Endothelial cell (in vitro differentiated cells): ENCODE data around the gene CACNA1H. TPM values are rescaled to one million over a fixed set of nuclear protein-coding genes. Genes with fewer than 3 reads are reported as not detected.
"Not testable (repeated sequence)": the region's sequence is repeated elsewhere in the genome, so short reads cannot be mapped to it uniquely, and the experiment has no call there.

Experiments
- DNase-seq: peaks from one replicate; pipeline ENCODE4 v3.0.0; 2021; ENCODE audit warnings: low spot score
- H3K27ac Mint-ChIP-seq: one replicate; pipeline ENCODE4 v1.8.0; 2021; ENCODE audit warnings: mixed read lengths, inconsistent platforms; ENCODE audit not compliant: unreplicated experiment
- H3K27me3 Mint-ChIP-seq: one replicate; pipeline ENCODE4 v1.8.0; 2021; ENCODE audit warnings: mild to moderate bottlenecking, moderate library complexity, mixed read lengths, inconsistent platforms; ENCODE audit not compliant: unreplicated experiment
- H3K36me3 Mint-ChIP-seq: one replicate; pipeline ENCODE4 v1.8.0; 2021; ENCODE audit warnings: mild to moderate bottlenecking, low read depth, mixed read lengths, inconsistent platforms; ENCODE audit not compliant: unreplicated experiment
- H3K4me1 Mint-ChIP-seq: one replicate; pipeline ENCODE4 v1.8.0; 2021; ENCODE audit warnings: mild to moderate bottlenecking, mixed read lengths, inconsistent platforms; ENCODE audit not compliant: unreplicated experiment
- H3K4me3 Mint-ChIP-seq: one replicate; pipeline ENCODE4 v1.8.0; 2021; ENCODE audit warnings: mild to moderate bottlenecking, mixed read lengths, inconsistent platforms; ENCODE audit not compliant: unreplicated experiment
- H3K9me3 Mint-ChIP-seq: one replicate; pipeline ENCODE4 v1.8.0; 2021; ENCODE audit warnings: mixed read lengths, inconsistent platforms; ENCODE audit not compliant: unreplicated experiment
- total RNA-seq: library from RNA; stranded (reverse); fragmentation: NEBNext Ultra II Directional; extraction: Animal tissue kit (Norgen Biotek cat#: 25700); gene quantifications from one replicate; pipeline ENCODE4 v1.2.1, GENCODE V29; 2021; ENCODE audit not compliant: unreplicated experiment
- TF ChIP-seq, protein P1 (sequence below): fragments of 200-600 bp; sonication (generic); IDR thresholded peaks from one replicate; pipeline ENCODE4 v1.5.0; 2021; ENCODE audit warnings: antibody characterized with exemption; ENCODE audit not compliant: unreplicated experiment

Gene CACNA1H
- total RNA-seq, 1 donor from 2014 or later = 3.4 TPM

DNA sequence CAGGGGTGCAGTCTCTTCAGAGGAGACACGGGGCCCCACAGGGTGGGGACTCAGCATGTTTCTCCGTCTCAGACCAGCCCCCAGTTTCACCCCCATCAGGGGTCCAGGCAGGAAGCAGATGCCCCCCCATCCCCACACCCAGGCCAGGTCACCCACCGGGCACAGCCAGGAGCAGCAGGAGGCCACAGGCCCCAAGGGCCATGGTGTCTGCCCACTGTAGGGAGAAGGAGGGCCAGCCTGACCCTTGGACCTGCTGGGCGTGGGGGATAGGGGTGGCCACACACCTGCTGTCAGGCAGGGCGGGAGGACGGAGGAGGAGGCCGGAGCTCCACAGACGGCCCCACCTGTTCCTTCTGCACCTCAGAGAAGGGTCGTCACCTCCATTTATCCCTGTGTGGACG, 72.1 kb downstream of the CACNA1H start, which contains the start of gene TPSG1:
Gene TPSG1 (minus strand): TSS at position 218 of the 401 bp plus-strand sequence. CDS start 16 bp downstream, at position 202.
- Mint-ChIP-seq H3K27me3 (peaks cover 7% of the 10 kb centered on the region), H3K27ac (no peak within 1 kb of the TSS), H3K4me3 (no peak within 1 kb of the TSS), H3K36me3 (no peaks in the 10 kb centered on the region), H3K4me1 (no peaks in the 10 kb centered on the region), H3K9me3 (no peaks in the 10 kb centered on the region)
- DNase-seq = no peak
- TF ChIP-seq, protein P1, sequence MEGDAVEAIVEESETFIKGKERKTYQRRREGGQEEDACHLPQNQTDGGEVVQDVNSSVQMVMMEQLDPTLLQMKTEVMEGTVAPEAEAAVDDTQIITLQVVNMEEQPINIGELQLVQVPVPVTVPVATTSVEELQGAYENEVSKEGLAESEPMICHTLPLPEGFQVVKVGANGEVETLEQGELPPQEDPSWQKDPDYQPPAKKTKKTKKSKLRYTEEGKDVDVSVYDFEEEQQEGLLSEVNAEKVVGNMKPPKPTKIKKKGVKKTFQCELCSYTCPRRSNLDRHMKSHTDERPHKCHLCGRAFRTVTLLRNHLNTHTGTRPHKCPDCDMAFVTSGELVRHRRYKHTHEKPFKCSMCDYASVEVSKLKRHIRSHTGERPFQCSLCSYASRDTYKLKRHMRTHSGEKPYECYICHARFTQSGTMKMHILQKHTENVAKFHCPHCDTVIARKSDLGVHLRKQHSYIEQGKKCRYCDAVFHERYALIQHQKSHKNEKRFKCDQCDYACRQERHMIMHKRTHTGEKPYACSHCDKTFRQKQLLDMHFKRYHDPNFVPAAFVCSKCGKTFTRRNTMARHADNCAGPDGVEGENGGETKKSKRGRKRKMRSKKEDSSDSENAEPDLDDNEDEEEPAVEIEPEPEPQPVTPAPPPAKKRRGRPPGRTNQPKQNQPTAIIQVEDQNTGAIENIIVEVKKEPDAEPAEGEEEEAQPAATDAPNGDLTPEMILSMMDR = no peak

DNA sequence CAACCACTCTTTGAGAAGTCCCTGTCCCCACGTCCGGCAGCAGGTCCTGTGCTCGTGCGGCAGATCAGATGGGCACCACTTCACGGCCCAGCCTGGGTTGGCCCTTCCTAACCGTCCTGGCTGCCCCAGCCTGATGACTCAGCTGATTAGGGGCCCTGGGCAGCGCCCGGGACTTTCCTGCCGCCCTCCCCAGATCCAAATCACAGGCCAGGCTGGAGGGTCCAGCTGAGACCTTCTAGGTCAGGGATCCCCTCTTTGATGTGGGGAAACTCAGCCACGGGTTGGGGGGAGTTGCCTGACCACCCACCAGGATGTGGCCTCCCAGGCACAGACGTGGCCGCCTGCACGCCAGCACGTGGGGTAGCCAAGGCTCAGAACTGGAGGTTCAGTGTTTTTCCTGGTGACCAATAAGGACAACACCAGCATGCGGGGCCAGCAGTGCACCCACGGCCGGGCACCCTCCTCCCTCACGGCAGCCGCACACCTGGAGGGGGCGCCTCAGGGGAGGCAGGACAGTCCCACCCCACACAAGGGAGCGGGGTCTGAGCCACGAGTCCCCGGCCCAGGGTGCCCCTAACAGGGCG, 72.9 kb downstream of the CACNA1H start:
- H3K4me3 Mint-ChIP-seq, H3K9me3 Mint-ChIP-seq, DNase-seq, H3K4me1 Mint-ChIP-seq, H3K27ac Mint-ChIP-seq, H3K36me3 Mint-ChIP-seq, H3K27me3 Mint-ChIP-seq: not testable (repeated sequence)

DNA sequence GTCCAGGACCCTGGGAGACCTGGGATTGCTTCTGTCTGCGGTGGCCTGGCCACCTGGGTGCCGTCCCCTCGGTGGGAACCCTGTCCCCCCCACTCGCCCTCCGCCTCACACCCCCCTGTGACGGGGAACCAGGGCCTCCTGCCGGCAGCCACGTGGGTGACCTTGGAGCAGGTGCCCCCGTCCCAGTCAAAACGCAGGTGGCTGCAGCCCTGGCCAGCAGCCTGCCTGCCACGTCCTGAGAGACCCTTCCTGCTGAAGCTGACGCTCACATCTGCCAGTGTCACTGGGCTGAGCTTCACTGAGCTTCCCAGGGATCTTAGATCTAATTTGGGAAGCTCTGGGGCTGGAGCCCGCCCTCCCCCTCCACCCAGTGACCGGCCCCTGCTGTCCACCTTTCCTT, 73.8 kb downstream of the CACNA1H start:
- not testable (repeated sequence) for H3K9me3 Mint-ChIP-seq, H3K4me3 Mint-ChIP-seq

DNA sequence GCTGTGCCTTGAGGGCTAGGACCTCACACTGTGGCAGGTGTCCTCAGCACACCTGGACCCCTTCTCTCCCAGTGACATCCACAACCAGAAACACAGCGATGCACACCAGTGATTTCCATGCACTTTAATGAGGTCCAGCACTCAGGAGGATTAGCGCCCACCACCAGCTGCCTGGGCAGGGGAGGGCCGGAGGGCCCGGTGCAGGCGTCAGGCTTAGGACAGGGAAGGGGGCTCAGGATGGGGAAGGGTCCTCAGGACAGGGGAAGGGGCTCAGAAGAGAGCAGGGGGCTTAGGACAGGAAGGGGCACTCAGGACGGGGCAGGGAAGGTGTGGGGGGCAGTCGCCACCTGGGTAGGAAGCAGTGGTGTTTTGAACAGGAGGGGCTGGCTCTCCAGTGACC, 75.3 kb downstream of the CACNA1H start:
- not testable (repeated sequence) for H3K9me3 Mint-ChIP-seq, H3K4me3 Mint-ChIP-seq, H3K27me3 Mint-ChIP-seq, DNase-seq, H3K4me1 Mint-ChIP-seq, H3K27ac Mint-ChIP-seq, H3K36me3 Mint-ChIP-seq

More for the DNA sequence above, 73.8 kb downstream of the CACNA1H start:
- H3K36me3 Mint-ChIP-seq, H3K27ac Mint-ChIP-seq, DNase-seq, H3K27me3 Mint-ChIP-seq, H3K4me1 Mint-ChIP-seq: not testable (repeated sequence)

DNA sequence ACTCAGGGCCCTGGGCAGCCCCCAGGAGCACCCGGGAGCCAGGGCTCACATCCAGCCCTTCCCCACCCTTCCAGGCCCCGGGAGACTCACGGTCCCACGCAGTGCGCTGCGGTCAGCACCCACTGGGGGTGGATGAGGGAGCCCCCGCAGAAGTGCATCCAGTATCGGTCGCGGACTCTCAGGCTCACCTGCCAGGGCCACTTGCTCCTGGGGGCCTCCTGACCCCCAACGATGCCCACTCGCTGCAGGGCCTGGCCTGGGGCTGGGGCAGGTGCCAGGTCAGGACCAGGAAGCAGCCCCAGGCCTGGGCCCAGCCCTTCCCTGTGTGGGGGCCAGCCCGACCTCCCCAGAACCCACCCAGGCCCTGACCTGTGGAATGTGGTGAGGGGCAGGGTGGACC, 76.6 kb downstream of the CACNA1H start:
- not testable (repeated sequence) for H3K9me3 Mint-ChIP-seq, H3K4me1 Mint-ChIP-seq, H3K4me3 Mint-ChIP-seq, H3K27ac Mint-ChIP-seq, H3K27me3 Mint-ChIP-seq, DNase-seq, H3K36me3 Mint-ChIP-seq

DNA sequence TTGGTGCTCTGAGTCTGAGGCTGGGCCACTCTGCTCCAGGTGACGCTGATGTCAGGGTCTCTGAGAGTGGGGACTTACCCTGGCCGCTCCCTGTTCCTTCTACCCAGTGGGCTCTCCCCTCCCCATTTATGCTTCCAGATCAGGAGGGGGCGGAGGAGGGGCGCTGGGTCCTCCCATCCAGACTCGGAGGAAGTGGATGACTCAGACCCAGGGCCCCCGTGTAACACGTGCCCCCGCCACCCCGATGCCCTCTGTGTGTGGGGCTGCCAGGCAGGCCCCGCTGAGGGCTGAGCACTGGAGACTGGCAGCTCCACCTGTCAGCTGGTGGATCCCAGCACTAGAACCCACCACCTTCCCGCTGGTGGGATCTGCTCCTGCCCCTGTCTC, 77.2 kb downstream of the CACNA1H start, which contains the start of gene TPSB2:
Gene TPSB2 (minus strand): TSS at position 101 of the 387 bp plus-strand sequence. CDS start 233 bp downstream, outside the sequence.
- not testable (repeated sequence) for H3K4me1 Mint-ChIP-seq, H3K4me3 Mint-ChIP-seq, H3K27me3 Mint-ChIP-seq, H3K9me3 Mint-ChIP-seq, DNase-seq, H3K36me3 Mint-ChIP-seq, H3K27ac Mint-ChIP-seq

GRCh38 chr16:1230471-1231212, 77.7 kb downstream of the CACNA1H start:
- not testable (repeated sequence) for H3K9me3 Mint-ChIP-seq, DNase-seq, H3K4me1 Mint-ChIP-seq, H3K27ac Mint-ChIP-seq, H3K4me3 Mint-ChIP-seq, H3K27me3 Mint-ChIP-seq, H3K36me3 Mint-ChIP-seq

GRCh38 chr16:1231301-1231700, 78.4 kb downstream of the CACNA1H start:
- H3K4me1 Mint-ChIP-seq, H3K27me3 Mint-ChIP-seq, DNase-seq, H3K9me3 Mint-ChIP-seq, H3K4me3 Mint-ChIP-seq, H3K36me3 Mint-ChIP-seq, H3K27ac Mint-ChIP-seq: not testable (repeated sequence)

DNA sequence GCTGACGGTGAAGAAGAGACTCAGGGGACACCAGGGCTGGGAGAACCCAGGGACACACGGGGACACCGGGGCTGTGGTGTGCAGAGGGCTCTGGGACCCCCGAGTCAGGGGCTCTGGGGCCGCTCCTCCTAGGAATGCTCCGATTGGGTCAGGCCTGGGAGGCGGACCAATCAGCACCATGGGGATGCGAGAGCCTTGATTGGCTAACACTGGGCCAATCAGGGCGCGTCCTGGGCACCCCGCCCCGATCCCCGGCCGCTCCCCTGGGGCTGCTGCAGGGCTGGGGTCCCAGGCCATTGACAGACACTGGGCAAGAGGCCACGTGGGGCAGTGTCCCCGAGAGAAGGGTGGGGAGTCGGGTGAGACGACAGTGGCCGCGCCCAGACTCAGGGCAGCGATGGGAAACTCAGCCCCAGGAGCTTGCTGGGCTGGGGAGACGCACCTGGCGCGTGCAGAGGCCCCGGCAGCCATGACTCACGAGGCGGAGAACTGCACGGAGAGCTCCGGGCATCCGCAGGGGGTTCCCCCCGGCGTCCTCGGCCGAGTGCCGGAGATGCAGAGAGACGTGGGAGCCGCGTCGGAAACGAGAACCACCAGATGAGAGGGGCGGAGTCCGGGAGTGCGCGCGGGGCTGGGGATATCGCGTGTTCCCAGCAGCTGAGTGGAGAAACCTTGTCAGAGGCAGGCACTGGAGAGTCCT, 79.3 kb downstream of the CACNA1H start:
- DNase-seq, H3K4me3 Mint-ChIP-seq, H3K27ac Mint-ChIP-seq, H3K27me3 Mint-ChIP-seq, H3K4me1 Mint-ChIP-seq, H3K9me3 Mint-ChIP-seq, H3K36me3 Mint-ChIP-seq: not testable (repeated sequence)

DNA sequence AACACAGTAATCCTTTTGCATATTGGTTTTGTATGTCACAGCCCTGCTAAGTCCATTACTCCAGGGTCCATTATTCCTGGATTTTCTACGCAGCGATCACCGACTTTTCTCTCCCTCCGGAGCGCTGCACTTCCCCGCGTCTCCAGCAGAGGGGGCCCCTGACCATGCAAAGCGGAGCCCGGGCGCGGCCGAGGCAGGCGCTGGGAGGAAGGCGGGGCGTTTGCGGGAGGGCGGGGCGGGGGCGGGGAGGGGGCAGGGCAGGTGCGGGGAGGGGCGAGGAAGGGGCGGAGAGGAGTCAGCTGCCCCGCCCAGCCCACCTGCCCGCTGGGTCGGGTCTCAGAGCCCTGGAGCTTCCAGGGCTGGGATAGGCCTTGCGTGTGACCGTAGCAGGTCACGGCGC, 83.8 kb downstream of the CACNA1H start:
- not testable (repeated sequence) for H3K36me3 Mint-ChIP-seq, H3K9me3 Mint-ChIP-seq, DNase-seq, H3K4me1 Mint-ChIP-seq, H3K27ac Mint-ChIP-seq, H3K27me3 Mint-ChIP-seq, H3K4me3 Mint-ChIP-seq
